ENCODE results near the gene SH3BP5. TPM values are rescaled to one million over a fixed set of nuclear protein-coding genes. Genes with fewer than 3 reads are reported as not detected.
A peak's percentile ranks its signal among the peaks of the same experiment; 100 is the strongest.

The SH3BP5 gene
- total and polyA plus RNA-seq, 4 donors, result 50.3 to 76.6 (median 67.3) TPM

DNA sequence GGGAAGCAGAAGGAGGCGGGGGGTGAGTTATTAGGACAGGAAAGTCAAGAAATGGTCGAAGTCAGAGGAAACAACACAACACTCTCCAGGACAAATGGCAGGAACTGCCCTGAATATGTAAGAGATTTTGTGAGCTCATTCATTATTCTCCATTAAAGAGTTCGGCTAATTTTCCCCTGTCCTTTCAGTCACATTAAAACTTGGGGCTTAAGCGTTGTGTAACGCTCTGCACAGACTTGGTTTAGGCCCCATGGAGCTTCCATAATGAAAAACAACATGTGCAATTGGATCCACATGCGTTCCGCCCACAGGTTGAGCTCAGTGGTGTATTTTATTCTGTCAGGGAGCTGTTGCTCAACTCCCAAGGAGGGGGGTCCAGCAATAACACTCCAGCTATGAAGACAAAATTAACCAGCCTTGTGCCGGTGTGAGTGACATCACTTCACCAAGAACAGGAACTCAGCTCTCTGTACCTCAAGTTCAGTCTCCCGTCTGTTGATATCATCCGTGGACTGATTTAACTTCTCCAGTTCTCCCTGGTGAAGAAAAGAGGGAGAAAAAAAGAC is 2.3 kb downstream of the SH3BP5 start:
- Histone ChIP-seq H3K4me1 (ENCODE audit: control insufficient read depth in 5 of 5, insufficient read depth in 5 of 5, low read length in 5 of 5) (peaks cover 3 to 36% (median 8%) of the 10 kb centered on the region in 5 donors), H3K27me3 (ENCODE audit: control insufficient read depth in 3 of 3, insufficient read depth in 3 of 3, low read length in 2 of 3) (peaks cover 0 to 5% (median 0%) of the 10 kb centered on the region in 3 donors), H3K27ac (ENCODE audit: low read depth in 1 of 2, low read length in 1 of 2) (no peak overlapping the region), H3K36me3 (ENCODE audit: control insufficient read depth in 4 of 4, insufficient read depth in 4 of 4, low read length in 4 of 4) (peaks cover 0 to 3% (median 0%) of the 10 kb centered on the region in 4 donors), H3K9ac (ENCODE audit: insufficient read depth in 1 of 2, low read length in 2 of 2) (no peak overlapping the region), H3K9me3 (ENCODE audit: control insufficient read depth in 4 of 4, insufficient read depth in 3 of 4, low read length in 3 of 4) (no peaks in the 10 kb centered on the region), H3K4me3 (peak overlapping the region; percentile 37)
- DNase-seq (peak; percentile 25 to 66 (median 56)), ATAC-seq (ENCODE audit: insufficient read depth, low FRiP score) (no peak)
- WGBS, 2 donors, result 57 to 58% methylated on average over 10 of the region's 10 CpGs
- TF ChIP-seq, protein P1, sequence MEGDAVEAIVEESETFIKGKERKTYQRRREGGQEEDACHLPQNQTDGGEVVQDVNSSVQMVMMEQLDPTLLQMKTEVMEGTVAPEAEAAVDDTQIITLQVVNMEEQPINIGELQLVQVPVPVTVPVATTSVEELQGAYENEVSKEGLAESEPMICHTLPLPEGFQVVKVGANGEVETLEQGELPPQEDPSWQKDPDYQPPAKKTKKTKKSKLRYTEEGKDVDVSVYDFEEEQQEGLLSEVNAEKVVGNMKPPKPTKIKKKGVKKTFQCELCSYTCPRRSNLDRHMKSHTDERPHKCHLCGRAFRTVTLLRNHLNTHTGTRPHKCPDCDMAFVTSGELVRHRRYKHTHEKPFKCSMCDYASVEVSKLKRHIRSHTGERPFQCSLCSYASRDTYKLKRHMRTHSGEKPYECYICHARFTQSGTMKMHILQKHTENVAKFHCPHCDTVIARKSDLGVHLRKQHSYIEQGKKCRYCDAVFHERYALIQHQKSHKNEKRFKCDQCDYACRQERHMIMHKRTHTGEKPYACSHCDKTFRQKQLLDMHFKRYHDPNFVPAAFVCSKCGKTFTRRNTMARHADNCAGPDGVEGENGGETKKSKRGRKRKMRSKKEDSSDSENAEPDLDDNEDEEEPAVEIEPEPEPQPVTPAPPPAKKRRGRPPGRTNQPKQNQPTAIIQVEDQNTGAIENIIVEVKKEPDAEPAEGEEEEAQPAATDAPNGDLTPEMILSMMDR (IDR thresholded peaks at IDR 0.05; ENCODE audit: control extremely low read depth, extremely low read depth), result no peak

DNA sequence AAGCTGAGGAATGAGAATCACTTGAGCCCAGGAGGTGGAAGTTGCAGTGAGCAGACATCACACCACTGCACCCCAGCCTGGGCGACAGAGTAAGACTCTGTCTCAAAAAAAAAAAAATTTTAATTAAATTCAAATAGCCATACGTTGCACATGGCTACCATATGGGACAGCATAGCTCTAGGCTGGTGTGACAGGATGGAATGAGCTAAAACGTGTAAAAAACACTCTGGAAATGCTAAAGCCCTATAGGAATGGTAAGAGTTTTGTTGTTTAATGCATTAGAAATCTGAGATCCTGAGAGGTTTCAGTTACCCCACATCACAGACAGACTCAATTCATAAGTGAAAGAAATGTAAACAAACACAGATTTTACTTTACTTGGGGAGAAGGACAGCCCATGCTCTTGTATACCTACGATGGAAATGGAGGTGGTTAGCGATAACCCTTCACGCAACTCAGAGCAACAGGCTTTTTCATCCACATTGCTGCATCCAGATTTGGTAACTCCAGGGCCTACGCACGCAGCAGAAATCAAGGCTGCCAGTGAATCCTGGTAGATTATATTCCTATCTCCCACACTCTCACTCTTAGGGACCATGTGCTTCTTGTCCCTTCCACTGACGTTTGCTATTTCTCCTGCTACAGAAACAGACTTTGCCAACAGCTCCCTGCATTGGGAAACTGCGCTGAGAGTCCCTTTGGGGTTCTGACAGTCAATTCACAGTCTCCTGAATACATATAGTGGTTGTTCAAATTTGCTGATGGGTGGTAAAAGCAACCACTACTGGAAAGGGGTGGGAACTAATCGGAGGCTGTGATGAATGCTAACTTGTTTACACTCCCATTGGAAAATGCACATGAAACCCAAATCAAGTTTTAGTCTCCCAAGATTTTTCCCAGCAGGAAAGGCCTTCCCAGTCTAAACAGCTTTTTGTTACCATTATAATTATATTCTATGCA is 3.1 kb downstream of the SH3BP5 start:
- DNase-seq, result peak; percentile 24 to 63 (median 61)
- no peak overlapping the region for H3K4me3 ChIP-seq
- 78 to 80% methylated on average over 11 of the region's 11 CpGs for WGBS, 2 donors
- TF ChIP-seq, protein P1 (IDR thresholded peaks at IDR 0.05; ENCODE audit: control extremely low read depth, extremely low read depth), result no peak
- no peaks in the 10 kb centered on the region for H3K9me3 ChIP-seq (ENCODE audit: control insufficient read depth in 4 of 4, insufficient read depth in 3 of 4, low read length in 3 of 4)
- H3K4me1 ChIP-seq (ENCODE audit: control insufficient read depth in 5 of 5, insufficient read depth in 5 of 5, low read length in 5 of 5), result peaks cover 3 to 44% (median 12%) of the 10 kb centered on the region in 5 donors
- no peak for ATAC-seq (ENCODE audit: insufficient read depth, low FRiP score)
- H3K9ac ChIP-seq (ENCODE audit: insufficient read depth in 1 of 2, low read length in 2 of 2), result no peak overlapping the region
- peak overlapping the region in 1 of 2 donors; percentile 20 for H3K27ac ChIP-seq (ENCODE audit: low read depth in 1 of 2, low read length in 1 of 2)
- H3K27me3 ChIP-seq (ENCODE audit: control insufficient read depth in 3 of 3, insufficient read depth in 3 of 3, low read length in 2 of 3), result peaks cover 0 to 5% (median 0%) of the 10 kb centered on the region in 3 donors
- peaks cover 0 to 3% (median 0%) of the 10 kb centered on the region in 4 donors for H3K36me3 ChIP-seq (ENCODE audit: control insufficient read depth in 4 of 4, insufficient read depth in 4 of 4, low read length in 4 of 4)

DNA sequence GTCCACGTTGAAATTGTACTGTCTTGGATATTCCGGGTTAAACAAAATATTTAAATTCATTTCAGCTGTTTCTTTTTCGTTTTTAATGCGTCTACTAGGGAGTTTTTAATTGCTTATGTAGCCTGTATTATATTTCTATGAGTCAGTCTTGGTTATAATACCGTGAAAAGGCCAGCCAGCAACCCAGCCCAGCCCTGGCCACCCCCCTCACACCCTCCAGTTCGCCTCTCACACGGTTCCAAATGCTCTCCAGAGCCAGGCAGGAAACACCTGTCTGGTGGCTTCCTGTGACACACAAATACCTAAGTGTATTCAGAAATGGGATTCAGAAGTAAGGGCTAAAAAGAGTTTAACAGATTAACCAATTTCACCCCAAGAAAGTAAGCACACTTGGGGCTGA is 4.4 kb downstream of the SH3BP5 start:
- H3K9ac ChIP-seq (ENCODE audit: insufficient read depth in 1 of 2, low read length in 2 of 2), result no peak overlapping the region
- peak; percentile 36 to 63 (median 49) for DNase-seq
- H3K27me3 ChIP-seq (ENCODE audit: control insufficient read depth in 3 of 3, insufficient read depth in 3 of 3, low read length in 2 of 3), result peaks cover 0 to under 1% (median 0%) of the 10 kb centered on the region in 3 donors
- no peaks in the 10 kb centered on the region for H3K9me3 ChIP-seq (ENCODE audit: control insufficient read depth in 4 of 4, insufficient read depth in 3 of 4, low read length in 3 of 4)
- ATAC-seq (ENCODE audit: insufficient read depth, low FRiP score), result no peak
- TF ChIP-seq, protein P1 (IDR thresholded peaks at IDR 0.05; ENCODE audit: control extremely low read depth, extremely low read depth), result no peak
- peaks cover 0 to 6% (median 0%) of the 10 kb centered on the region in 4 donors for H3K36me3 ChIP-seq (ENCODE audit: control insufficient read depth in 4 of 4, insufficient read depth in 4 of 4, low read length in 4 of 4)
- no peak overlapping the region for H3K4me3 ChIP-seq
- H3K27ac ChIP-seq (ENCODE audit: low read depth in 1 of 2, low read length in 1 of 2), result peak overlapping the region in 1 of 2 donors; percentile 13
- WGBS, 2 donors, result 30 to 38% methylated on average over 7 of the region's 7 CpGs
- peaks cover 3 to 43% (median 17%) of the 10 kb centered on the region in 5 donors for H3K4me1 ChIP-seq (ENCODE audit: control insufficient read depth in 5 of 5, insufficient read depth in 5 of 5, low read length in 5 of 5)
